Measurements from ENCODE around the gene ABCG1.

GRCh38 chr21:42245331-42246193 is 26.6 kb downstream of the ABCG1 start:
- no peak for TF ChIP-seq CTCF (IDR thresholded peaks at IDR 0.05; ENCODE audit: poor library complexity)
- TF ChIP-seq EZH2 (IDR thresholded peaks at IDR 0.05; ENCODE audit: borderline replicate concordance), result no peak
